Eye (tissue), 1 donor: ENCODE results near the gene NPY4R2.
"Not testable (repeated sequence)": the region's sequence is repeated elsewhere in the genome, so short reads cannot be mapped to it uniquely, and the experiment has no call there.

ENCODE experiments used
- DNase-seq: peaks from one replicate; pipeline ENCODE4 v3.0.0-alpha.2; 2015

The NPY4R2 gene

GRCh38 chr10:47933462-47933861 lies 15.0 kb downstream of the NPY4R2 start:
- DNase-seq, result not testable (repeated sequence)

- not testable (repeated sequence) for DNase-seq
These were observed 18.3 kb downstream of the NPY4R2 start for GRCh38 chr10:47936772-47937228.

GRCh38 chr10:47937634-47938033 lies 19.2 kb downstream of the NPY4R2 start:
- DNase-seq, result not testable (repeated sequence)

- DNase-seq, result not testable (repeated sequence)
These were observed 22.4 kb downstream of the NPY4R2 start for GRCh38 chr10:47940821-47941220.

GRCh38 chr10:47941379-47941778 lies 22.9 kb downstream of the NPY4R2 start:
- not testable (repeated sequence) for DNase-seq

GRCh38 chr10:47942351-47943019 lies 24.0 kb downstream of the NPY4R2 start:
- DNase-seq, result peak; percentile 2

- DNase-seq, result not testable (repeated sequence)
These were observed 24.9 kb downstream of the NPY4R2 start for GRCh38 chr10:47943328-47943727.

- DNase-seq, result not testable (repeated sequence)
These were observed 29.0 kb downstream of the NPY4R2 start for GRCh38 chr10:47947424-47947823.

- DNase-seq, result not testable (repeated sequence)
These were observed 38.7 kb downstream of the NPY4R2 start for GRCh38 chr10:47957158-47957557.

GRCh38 chr10:47959677-47960076 lies 41.2 kb downstream of the NPY4R2 start:
- DNase-seq, result not testable (repeated sequence)

- not testable (repeated sequence) for DNase-seq
These were observed 42.2 kb downstream of the NPY4R2 start for GRCh38 chr10:47960699-47961098.

- not testable (repeated sequence) for DNase-seq
These were observed 44.3 kb downstream of the NPY4R2 start for GRCh38 chr10:47962785-47963184.

- not testable (repeated sequence) for DNase-seq
These were observed 46.0 kb downstream of the NPY4R2 start for GRCh38 chr10:47964280-47965063.

GRCh38 chr10:47968988-47969387 lies 50.5 kb downstream of the NPY4R2 start:
- DNase-seq, result not testable (repeated sequence)

- not testable (repeated sequence) for DNase-seq
These were observed 51.6 kb downstream of the NPY4R2 start for GRCh38 chr10:47970047-47970446.

- DNase-seq, result not testable (repeated sequence)
These were observed 53.1 kb downstream of the NPY4R2 start for GRCh38 chr10:47971598-47971997.

GRCh38 chr10:47972077-47972476 lies 53.6 kb downstream of the NPY4R2 start:
- not testable (repeated sequence) for DNase-seq
